ENCODE data around the gene ILRUN.

GRCh38 chr6:34696189-34696738 lies 303 bp downstream of the ILRUN start:
- TF ChIP-seq CTCF (IDR thresholded peaks at IDR 0.05) (no peak), POLR2A (IDR thresholded peaks at IDR 0.05) (no peak)

Measured in adrenal gland (tissue), 5 donors.